HG02981 (cell line): ENCODE results near the gene MYH9.

Source experiments
- ATAC-seq: cut with Tn5 transposase; IDR thresholded peaks from one replicate; pipeline ENCODE4 v1.9.1; 2021; ENCODE audit warnings: mild to moderate bottlenecking, moderate library complexity; ENCODE audit not compliant: unreplicated experiment

Gene MYH9

GRCh38 chr22:36369004-36369921 lies 18.5 kb downstream of the MYH9 start:
- ATAC-seq = no peak

- no peak for ATAC-seq
These were observed 19.3 kb downstream of the MYH9 start for GRCh38 chr22:36368359-36368983.

- ATAC-seq = no peak
These were observed 20.3 kb downstream of the MYH9 start for GRCh38 chr22:36367479-36367878.

GRCh38 chr22:36367066-36367465 lies 20.7 kb downstream of the MYH9 start:
- ATAC-seq = no peak

- no peak for ATAC-seq
These were observed 21.5 kb downstream of the MYH9 start for GRCh38 chr22:36366291-36366708.

- no peak for ATAC-seq
These were observed 22.8 kb downstream of the MYH9 start for GRCh38 chr22:36365020-36365411.

GRCh38 chr22:36364255-36365019 lies 23.3 kb downstream of the MYH9 start:
- ATAC-seq = no peak

GRCh38 chr22:36363349-36363981 lies 24.3 kb downstream of the MYH9 start:
- no peak for ATAC-seq

GRCh38 chr22:36362932-36363331 lies 24.8 kb downstream of the MYH9 start:
- ATAC-seq = no peak

GRCh38 chr22:36362075-36362474 lies 25.7 kb downstream of the MYH9 start:
- no peak for ATAC-seq

GRCh38 chr22:36360871-36361383 lies 26.8 kb downstream of the MYH9 start:
- no peak for ATAC-seq

GRCh38 chr22:36360011-36360410 lies 27.8 kb downstream of the MYH9 start:
- no peak for ATAC-seq

GRCh38 chr22:36359470-36359996 lies 28.2 kb downstream of the MYH9 start:
- peak; percentile 16 for ATAC-seq

- peak; percentile 51 for ATAC-seq
These were observed 29.0 kb downstream of the MYH9 start for GRCh38 chr22:36358533-36359469.

- no peak for ATAC-seq
These were observed 30.8 kb downstream of the MYH9 start for GRCh38 chr22:36356708-36357624.

- no peak for ATAC-seq
These were observed 31.9 kb downstream of the MYH9 start for GRCh38 chr22:36355894-36356293.

- no peak for ATAC-seq
These were observed 32.4 kb downstream of the MYH9 start for GRCh38 chr22:36355362-36355761.

- ATAC-seq = no peak
These were observed 34.8 kb downstream of the MYH9 start for GRCh38 chr22:36352803-36353507.
